Skeletal muscle tissue (tissue), 4 donors: ENCODE results near the gene TMEM41A. TPM values are rescaled to one million over a fixed set of nuclear protein-coding genes. Genes with fewer than 3 reads are reported as not detected.
"Not testable (repeated sequence)": the region's sequence is repeated elsewhere in the genome, so short reads cannot be mapped to it uniquely, and the experiment has no call there.

Source experiments
- H3K27ac ChIP-seq: one replicate; pipeline ENCODE4 v1.7.0; 2013; ENCODE audit warnings: mild to moderate bottlenecking, low read depth, low read length, inconsistent platforms
- H3K27me3 ChIP-seq, 3 donors: one replicate each; pipeline ENCODE4 v1.7.0; 2013; ENCODE audit warnings: low read length in 3 of 3; ENCODE audit not compliant: control insufficient read depth in 3 of 3, insufficient read depth in 3 of 3
- H3K36me3 ChIP-seq, 3 donors: one replicate each; pipeline ENCODE4 v1.7.0; 2013; ENCODE audit warnings: low read length in 3 of 3; ENCODE audit not compliant: control insufficient read depth in 3 of 3, insufficient read depth in 3 of 3
- H3K4me1 ChIP-seq, 3 donors: one replicate each; pipeline ENCODE4 v1.7.0; 2013; ENCODE audit warnings: low read length in 3 of 3, mild to moderate bottlenecking in 3 of 3; ENCODE audit not compliant: control insufficient read depth in 3 of 3, insufficient read depth in 3 of 3
- H3K4me3 ChIP-seq, 3 donors: one replicate each; pipeline ENCODE4 v1.7.0; 2013; ENCODE audit warnings: low read length in 3 of 3
- H3K9ac ChIP-seq, 3 donors: one replicate each; pipeline ENCODE4 v1.7.0; 2013; ENCODE audit warnings: low read length in 3 of 3, mild to moderate bottlenecking in 3 of 3, moderate library complexity in 2 of 3, low read depth in 1 of 3
- H3K9me3 ChIP-seq, 3 donors: one replicate each; pipeline ENCODE4 v1.7.0; 2013; ENCODE audit warnings: low read length in 3 of 3; ENCODE audit not compliant: control insufficient read depth in 3 of 3
- total RNA-seq: library from RNA; depleted of rRNA; stranded (reverse); fragments of >200 nt; gene quantifications from one replicate; pipeline ENCODE4 v1.2.3, GENCODE V29; 2014
- donor health status: Osteomylitis.

Gene TMEM41A
- total RNA-seq, 1 donor from 2014 or later = 13.6 TPM

DNA sequence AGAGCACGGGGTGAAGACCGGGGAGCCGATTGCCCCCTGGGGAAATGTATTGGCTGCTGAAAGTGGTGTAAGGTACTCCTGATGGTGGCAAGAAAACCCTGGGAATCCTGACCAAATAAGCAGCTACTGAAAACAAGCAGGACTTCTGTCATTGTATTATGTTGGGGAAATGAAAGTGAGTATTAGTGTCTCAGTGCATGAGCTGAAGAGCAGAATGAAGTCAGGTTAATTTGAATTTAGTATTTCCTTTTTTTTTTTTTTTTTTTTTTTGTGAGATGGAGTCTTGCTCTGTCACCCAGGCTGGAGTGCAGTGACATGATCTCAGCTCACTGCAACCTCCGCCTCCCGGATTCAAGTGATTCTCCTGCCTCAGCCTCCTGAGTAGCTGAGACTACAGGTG, 32.7 kb downstream of the TMEM41A start:
- not testable (repeated sequence) for H3K9ac ChIP-seq, H3K9me3 ChIP-seq, H3K27me3 ChIP-seq, H3K27ac ChIP-seq, H3K4me1 ChIP-seq, H3K4me3 ChIP-seq
- peaks cover 12 to 31% (median 17%) of the 10 kb centered on the region in 3 donors for H3K36me3 ChIP-seq

DNA sequence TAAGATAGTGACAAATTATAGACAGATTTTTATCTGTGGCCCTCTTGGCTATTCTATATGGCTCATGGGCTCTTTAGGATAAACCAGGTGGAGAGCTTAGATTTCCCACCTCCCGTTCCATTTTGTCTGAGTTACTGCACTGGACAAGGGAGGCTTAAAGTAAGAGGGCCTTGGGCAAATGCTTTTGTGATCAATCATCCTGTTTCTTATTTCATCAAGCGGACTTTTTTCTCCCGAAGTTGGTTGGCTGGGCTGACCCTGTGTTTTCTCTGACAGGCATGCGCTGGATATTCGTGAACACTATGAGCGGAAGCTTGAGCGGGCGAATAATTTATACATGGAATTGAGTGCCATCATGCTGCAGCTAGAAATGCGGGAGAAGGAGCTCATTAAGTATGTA, 33.4 kb downstream of the TMEM41A start:
- H3K27me3 ChIP-seq = no peaks in the 10 kb centered on the region
- no peaks in the 10 kb centered on the region for H3K4me1 ChIP-seq
- H3K36me3 ChIP-seq = peaks cover 12 to 28% (median 13%) of the 10 kb centered on the region in 3 donors
- H3K27ac ChIP-seq = no peak overlapping the region
- H3K4me3 ChIP-seq = no peak overlapping the region
- H3K9me3 ChIP-seq = no peaks in the 10 kb centered on the region
- no peak overlapping the region for H3K9ac ChIP-seq

DNA sequence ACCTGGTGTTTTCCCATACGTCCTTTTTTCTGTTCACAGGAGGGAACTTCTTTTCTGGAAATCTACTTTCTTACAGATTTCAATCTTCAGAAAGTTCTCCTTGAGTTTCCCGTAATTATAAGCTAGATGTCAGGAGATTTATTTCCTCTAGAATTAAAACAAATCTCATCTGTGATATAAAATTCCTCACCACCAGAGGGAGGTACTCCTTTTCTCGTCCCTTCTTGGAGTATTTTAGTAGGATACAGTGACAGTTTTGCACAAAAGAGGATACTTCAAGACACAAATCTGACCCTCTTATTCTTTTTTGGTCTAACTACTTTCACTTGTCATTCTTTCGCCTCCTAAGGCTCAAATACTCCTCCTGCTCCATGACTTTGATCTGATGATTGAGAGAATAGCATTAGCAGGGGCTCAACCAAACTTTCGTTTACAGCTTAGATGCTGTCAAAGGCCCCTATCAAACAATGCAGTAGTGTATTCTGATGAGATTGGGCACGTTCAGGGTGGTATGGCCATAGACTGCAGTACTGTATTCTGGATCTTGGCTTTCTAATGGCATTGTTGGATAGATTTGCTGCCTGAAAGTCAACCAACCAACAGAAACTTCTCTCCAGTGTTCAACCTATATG, 38.0 kb downstream of the TMEM41A start:
- Histone ChIP-seq H3K4me1 (no peaks in the 10 kb centered on the region), H3K27me3 (no peaks in the 10 kb centered on the region), H3K9ac (no peak overlapping the region), H3K36me3 (peaks cover 2 to 8% (median 6%) of the 10 kb centered on the region in 3 donors), H3K4me3 (no peak overlapping the region), H3K9me3 (no peaks in the 10 kb centered on the region), H3K27ac (no peak overlapping the region)

- H3K27me3 ChIP-seq = no peaks in the 10 kb centered on the region
- no peak overlapping the region for H3K4me3 ChIP-seq
- H3K4me1 ChIP-seq = no peaks in the 10 kb centered on the region
- H3K36me3 ChIP-seq = peaks cover 0 to 5% (median 3%) of the 10 kb centered on the region in 3 donors
- H3K27ac ChIP-seq = no peak overlapping the region
- no peaks in the 10 kb centered on the region for H3K9me3 ChIP-seq
- H3K9ac ChIP-seq = no peak overlapping the region
Measured at GRCh38 chr3:185460309-185460708, 38.5 kb downstream of the TMEM41A start.

DNA sequence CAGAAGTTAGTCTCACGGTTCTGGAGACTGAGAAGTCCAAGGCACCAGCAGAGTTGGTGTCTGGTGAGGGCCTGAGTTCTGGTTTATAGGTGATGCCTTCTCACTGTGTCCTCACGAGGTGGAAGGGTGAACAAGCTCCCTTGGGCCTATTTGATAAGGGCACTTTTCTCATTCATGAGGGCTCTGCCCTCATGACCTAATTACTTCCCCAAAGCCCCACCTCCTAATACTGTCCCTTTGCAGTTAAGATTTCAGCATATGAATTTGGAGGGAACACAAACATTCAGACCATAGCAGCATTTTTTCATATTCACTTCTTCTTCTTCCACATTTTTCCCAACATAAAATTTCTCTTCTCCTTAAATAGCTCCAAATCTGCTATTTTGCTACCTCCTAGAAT, 41.5 kb downstream of the TMEM41A start:
- no peak overlapping the region for H3K9ac ChIP-seq
- no peaks in the 10 kb centered on the region for H3K9me3 ChIP-seq
- H3K27ac ChIP-seq = no peak overlapping the region
- no peak overlapping the region for H3K4me3 ChIP-seq
- peaks cover 0 to 10% (median 4%) of the 10 kb centered on the region in 3 donors for H3K36me3 ChIP-seq
- no peaks in the 10 kb centered on the region for H3K4me1 ChIP-seq
- H3K27me3 ChIP-seq = no peaks in the 10 kb centered on the region

DNA sequence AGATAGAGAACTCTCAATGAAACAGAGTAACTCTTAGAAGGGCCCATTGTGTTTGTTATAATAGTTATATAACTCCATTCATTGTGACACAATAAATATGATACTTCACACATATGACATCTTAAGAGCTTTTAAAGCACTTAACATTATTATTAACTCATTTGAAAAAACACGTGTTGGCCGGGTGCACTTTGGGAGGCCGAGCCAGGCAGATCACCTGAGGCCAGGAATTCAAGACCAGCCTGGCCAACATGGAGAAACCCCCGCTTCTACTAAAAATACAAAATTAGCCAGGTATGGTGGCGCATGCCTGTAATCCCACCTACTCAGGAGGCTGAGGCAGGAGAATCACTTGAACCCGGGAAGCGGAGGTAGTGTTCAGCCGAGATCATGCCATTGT, 47.4 kb downstream of the TMEM41A start:
- not testable (repeated sequence) for H3K27me3 ChIP-seq, H3K4me1 ChIP-seq, H3K9ac ChIP-seq, H3K4me3 ChIP-seq, H3K9me3 ChIP-seq, H3K36me3 ChIP-seq, H3K27ac ChIP-seq

GRCh38 chr3:185448107-185448506, 50.7 kb downstream of the TMEM41A start:
- Histone ChIP-seq H3K27me3 (no peaks in the 10 kb centered on the region), H3K27ac (no peak overlapping the region), H3K9me3 (no peaks in the 10 kb centered on the region), H3K4me3 (no peak overlapping the region), H3K4me1 (no peaks in the 10 kb centered on the region), H3K9ac (no peak overlapping the region), H3K36me3 (peaks cover 0 to 9% (median 5%) of the 10 kb centered on the region in 3 donors)

- Histone ChIP-seq H3K4me3 (no peak overlapping the region), H3K4me1 (no peaks in the 10 kb centered on the region), H3K27me3 (no peaks in the 10 kb centered on the region), H3K9ac (no peak overlapping the region), H3K27ac (no peak overlapping the region), H3K9me3 (no peaks in the 10 kb centered on the region), H3K36me3 (no peaks in the 10 kb centered on the region)
Measured at GRCh38 chr3:185444329-185444728, 54.5 kb downstream of the TMEM41A start.

- no peaks in the 10 kb centered on the region for H3K36me3 ChIP-seq
- no peaks in the 10 kb centered on the region for H3K9me3 ChIP-seq
- H3K4me3 ChIP-seq = no peak overlapping the region
- no peak overlapping the region for H3K9ac ChIP-seq
- H3K27ac ChIP-seq = no peak overlapping the region
- H3K4me1 ChIP-seq = no peaks in the 10 kb centered on the region
- no peaks in the 10 kb centered on the region for H3K27me3 ChIP-seq
Measured at GRCh38 chr3:185442031-185442430, 56.8 kb downstream of the TMEM41A start.

GRCh38 chr3:185439745-185440466, 58.9 kb downstream of the TMEM41A start:
- Histone ChIP-seq H3K36me3 (no peaks in the 10 kb centered on the region), H3K27me3 (no peaks in the 10 kb centered on the region), H3K27ac (no peak overlapping the region), H3K9me3 (no peaks in the 10 kb centered on the region), H3K4me1 (no peaks in the 10 kb centered on the region), H3K9ac (no peak overlapping the region), H3K4me3 (no peak overlapping the region)
